GM12864 (cell line): Measurements from ENCODE around the gene DEFB129.
"Not testable (repeated sequence)": the region's sequence is repeated elsewhere in the genome, so short reads cannot be mapped to it uniquely, and the experiment has no call there.

Source experiments
- DNase-seq: peaks from one replicate; pipeline ENCODE4 v3.0.0-alpha.2; 2011; ENCODE audit warnings: low read depth
- H3K4me3 ChIP-seq: 2 replicates; pipeline ENCODE4 v1.5.1; 2011; ENCODE audit warnings: mild to moderate bottlenecking, low read depth, low read length, control low read depth
- TF ChIP-seq, protein P1 (sequence below): IDR thresholded peaks from 2 replicates; pipeline ENCODE4 v1.5.1; 2011; ENCODE audit warnings: low read depth, mild to moderate bottlenecking, moderate library complexity, low read length, control low read depth, inconsistent platforms; ENCODE audit errors: missing control alignments

The DEFB129 gene

DNA sequence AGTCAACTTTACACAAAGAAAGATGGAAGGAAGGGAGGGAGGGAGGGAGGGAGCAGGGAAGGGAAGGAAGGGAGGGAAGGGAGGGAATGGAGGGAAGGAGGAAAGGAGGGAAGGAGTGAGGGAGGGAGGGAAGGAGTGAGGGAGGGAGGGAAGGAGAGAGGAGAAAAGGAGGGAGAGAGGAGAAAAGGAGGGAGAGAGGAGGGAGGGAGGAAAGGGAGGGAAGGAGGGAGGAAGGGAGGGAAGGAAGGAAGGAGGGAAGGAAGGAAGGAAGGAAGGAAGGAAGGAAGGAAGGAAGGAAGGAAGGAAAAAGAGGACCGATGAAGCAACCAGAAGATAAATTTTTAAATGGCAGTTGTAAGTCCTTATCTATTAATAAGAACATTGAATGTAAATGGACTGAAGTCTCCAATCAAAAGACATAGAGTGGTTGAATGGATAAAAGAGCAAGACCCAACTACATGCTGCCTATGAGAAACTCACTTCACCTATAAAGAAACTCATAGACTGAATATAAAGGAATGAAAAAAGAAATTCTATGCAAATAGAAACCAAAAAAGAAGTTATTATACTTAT is 5.7 kb upstream of the DEFB129 start:
- no peak for DNase-seq
- H3K4me3 ChIP-seq = no peak overlapping the region
- TF ChIP-seq, protein P1, sequence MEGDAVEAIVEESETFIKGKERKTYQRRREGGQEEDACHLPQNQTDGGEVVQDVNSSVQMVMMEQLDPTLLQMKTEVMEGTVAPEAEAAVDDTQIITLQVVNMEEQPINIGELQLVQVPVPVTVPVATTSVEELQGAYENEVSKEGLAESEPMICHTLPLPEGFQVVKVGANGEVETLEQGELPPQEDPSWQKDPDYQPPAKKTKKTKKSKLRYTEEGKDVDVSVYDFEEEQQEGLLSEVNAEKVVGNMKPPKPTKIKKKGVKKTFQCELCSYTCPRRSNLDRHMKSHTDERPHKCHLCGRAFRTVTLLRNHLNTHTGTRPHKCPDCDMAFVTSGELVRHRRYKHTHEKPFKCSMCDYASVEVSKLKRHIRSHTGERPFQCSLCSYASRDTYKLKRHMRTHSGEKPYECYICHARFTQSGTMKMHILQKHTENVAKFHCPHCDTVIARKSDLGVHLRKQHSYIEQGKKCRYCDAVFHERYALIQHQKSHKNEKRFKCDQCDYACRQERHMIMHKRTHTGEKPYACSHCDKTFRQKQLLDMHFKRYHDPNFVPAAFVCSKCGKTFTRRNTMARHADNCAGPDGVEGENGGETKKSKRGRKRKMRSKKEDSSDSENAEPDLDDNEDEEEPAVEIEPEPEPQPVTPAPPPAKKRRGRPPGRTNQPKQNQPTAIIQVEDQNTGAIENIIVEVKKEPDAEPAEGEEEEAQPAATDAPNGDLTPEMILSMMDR = no peak

DNA sequence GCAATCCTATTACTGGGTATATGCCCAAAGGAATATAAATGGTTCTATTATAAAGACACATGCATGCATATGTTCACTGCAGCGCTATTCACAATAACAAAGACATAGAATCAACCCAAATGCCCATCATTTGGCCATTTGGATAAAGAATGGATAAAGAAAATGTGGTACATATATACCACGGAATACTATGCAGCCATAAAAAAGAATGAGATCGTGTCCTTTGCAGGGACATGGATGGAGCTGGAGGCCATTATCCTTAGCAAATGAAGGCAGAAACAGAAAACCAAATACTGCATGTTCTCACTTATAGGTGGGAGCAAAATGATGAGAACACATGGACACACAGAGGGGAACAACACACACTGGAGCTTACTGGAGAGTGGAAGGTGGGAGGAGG is 1.2 kb upstream of the DEFB129 start:
- not testable (repeated sequence) for H3K4me3 ChIP-seq, DNase-seq

DNA sequence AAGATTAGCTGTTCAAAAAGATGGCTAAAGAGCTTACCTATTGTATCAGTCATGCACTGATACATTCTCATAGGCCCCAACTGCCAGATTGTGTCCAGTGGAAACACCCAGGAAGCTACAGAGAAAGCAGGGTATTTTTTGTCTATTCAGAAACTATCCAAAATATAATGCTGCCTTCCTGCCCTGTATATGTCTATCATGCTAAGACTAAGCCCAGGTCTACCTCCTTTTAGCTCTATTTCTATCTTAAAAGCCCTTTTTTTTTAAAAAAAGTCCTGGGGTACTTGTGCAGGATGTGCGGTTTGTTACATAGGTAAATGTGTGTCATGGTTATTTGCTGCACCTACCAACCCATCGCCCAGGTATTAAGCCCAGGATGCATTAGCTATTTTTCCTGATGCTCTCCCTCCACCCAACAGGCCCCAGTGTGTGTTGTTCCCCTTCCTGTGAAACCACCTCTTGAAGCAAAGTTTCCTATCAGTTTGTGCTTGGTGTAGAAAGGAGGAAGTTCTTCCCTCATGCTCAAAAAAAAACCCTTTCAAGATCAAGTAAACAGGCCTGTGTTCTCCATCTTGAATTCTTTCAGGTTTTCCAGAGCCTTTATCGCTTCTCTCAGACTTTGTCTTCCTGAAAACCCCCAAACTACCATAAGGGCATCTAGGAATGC is 514 bp downstream of the DEFB129 start:
- TF ChIP-seq, protein P1 = no peak
- no peak overlapping the region for H3K4me3 ChIP-seq
- no peak for DNase-seq

DNA sequence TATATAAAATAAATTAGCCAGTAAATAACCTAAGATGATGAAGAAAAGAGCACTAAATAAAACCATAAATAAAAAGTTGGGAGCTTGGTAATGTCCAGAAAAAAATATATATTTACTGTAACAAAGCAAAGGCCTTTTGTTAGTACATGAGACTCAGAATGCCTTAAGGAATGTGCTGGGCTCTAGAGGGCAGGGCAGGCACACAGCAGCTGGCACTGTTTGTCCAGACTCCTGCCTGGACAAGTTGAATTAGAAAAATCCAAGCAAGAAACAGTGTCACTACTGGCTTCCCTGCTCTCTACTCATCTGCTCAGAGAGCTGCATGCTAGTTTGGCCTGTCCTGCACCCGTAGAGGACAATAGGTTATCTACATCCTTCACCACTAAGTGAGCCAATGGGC is 8.8 kb downstream of the DEFB129 start:
- DNase-seq = no peak
- H3K4me3 ChIP-seq = no peak overlapping the region
- TF ChIP-seq, protein P1 = no peak

DNA sequence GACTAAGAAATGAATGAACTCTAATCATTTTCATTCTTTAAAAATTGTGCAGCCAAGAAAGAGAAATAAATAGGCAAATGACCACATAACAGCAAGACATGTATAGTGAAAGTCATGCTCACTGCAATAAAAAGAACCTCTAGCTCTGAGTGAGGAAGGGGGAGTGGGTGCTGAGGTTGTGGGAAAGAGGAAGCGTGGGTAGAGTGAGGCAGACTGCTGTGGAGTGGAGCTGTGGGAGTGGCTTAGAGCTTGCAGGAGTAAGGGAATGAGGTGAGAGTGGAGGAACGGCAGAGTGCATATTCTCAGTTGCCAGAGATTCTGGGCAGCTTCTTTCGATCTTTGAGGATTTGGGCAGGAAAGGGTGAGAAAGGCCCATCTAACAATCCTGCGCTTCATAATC is 10.4 kb downstream of the DEFB129 start:
- no peak overlapping the region for H3K4me3 ChIP-seq
- no peak for DNase-seq
- TF ChIP-seq, protein P1 = no peak

DNA sequence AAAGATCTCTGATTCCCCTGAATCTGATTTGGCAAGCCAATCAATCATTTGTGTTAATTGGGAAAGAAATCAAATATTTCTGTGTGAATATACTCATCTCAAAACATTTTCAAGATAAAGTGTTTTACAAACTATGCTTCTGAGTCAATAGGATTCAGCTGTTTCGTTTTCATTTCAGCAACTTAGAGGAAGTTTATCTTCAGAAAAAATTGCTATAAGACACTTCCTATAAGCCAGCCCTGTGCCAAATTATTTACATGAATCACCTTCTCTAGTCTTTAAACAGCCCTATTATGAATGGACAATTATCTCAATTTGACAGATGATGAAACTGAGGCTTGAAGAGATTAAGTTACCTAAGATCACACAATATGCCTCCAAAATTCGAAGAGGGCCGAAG is 10.9 kb downstream of the DEFB129 start:
- no peak overlapping the region for H3K4me3 ChIP-seq
- no peak for DNase-seq
- TF ChIP-seq, protein P1 = no peak

DNA sequence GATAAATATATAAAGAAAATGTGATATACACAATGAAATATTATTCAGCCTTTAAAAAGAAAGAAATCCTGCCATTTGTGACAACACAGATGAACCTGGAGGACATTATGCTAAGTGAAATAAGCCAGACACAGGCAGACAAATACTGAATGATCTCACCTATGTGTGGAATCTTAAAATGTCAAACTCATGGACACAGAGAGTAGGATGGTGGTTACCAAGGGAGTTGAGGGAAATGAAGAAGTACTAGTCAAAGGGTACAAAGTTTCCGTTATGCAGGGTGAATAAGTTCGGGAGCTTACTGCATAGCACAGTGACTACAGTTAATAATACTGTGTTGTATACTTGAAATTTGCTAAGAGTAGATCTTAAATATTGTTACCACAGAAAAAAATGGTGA is 15.8 kb downstream of the DEFB129 start:
- no peak for DNase-seq
- no peak overlapping the region for H3K4me3 ChIP-seq
- TF ChIP-seq, protein P1 = no peak
